ENCODE measurements around the gene CRACR2A.

The CRACR2A gene, protein sequence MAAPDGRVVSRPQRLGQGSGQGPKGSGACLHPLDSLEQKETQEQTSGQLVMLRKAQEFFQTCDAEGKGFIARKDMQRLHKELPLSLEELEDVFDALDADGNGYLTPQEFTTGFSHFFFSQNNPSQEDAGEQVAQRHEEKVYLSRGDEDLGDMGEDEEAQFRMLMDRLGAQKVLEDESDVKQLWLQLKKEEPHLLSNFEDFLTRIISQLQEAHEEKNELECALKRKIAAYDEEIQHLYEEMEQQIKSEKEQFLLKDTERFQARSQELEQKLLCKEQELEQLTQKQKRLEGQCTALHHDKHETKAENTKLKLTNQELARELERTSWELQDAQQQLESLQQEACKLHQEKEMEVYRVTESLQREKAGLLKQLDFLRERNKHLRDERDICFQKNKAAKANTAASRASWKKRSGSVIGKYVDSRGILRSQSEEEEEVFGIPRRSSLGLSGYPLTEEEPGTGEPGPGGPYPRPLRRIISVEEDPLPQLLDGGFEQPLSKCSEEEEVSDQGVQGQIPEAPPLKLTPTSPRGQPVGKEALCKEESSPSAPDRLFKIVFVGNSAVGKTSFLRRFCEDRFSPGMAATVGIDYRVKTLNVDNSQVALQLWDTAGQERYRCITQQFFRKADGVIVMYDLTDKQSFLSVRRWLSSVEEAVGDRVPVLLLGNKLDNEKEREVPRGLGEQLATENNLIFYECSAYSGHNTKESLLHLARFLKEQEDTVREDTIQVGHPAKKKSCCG

GRCh38 chr12:3752741-3753486 is at the start of gene CRACR2A:
CRACR2A (minus strand) TSS chr12:3753109; CDS start chr12:3696999, 56,110 bp downstream.
- DNase-seq (ENCODE audit: insufficient read length, low spot score) (peak; percentile 74), FAIRE-seq (peak; percentile 90)

DNA sequence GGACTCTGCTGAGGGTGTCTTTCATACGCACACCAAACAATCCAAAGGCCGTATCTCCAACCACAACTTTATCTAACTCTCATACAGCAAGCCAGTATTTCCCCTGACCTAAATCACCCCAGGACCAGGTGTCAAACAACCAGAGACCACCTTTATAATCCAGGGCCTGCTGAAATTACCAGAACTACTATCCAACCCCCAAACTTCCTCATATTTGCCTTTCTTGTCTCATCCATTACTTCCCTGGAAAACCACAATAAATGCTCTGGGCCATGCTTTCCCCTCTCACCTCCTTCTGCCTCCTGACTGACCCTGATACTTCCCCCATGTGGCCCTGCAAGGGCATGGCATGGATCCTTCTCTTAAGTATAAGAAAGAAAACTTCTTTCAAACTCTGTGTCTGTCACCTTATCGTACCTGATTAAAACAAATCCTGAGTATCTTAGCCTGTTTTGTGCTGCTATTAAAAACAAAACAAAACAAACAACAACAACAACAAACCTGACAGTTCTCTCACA is 44.7 kb upstream of the CRACR2A start:
- DNase-seq (ENCODE audit: insufficient read length, low spot score) (no peak), FAIRE-seq (peak; percentile 38)

DNA sequence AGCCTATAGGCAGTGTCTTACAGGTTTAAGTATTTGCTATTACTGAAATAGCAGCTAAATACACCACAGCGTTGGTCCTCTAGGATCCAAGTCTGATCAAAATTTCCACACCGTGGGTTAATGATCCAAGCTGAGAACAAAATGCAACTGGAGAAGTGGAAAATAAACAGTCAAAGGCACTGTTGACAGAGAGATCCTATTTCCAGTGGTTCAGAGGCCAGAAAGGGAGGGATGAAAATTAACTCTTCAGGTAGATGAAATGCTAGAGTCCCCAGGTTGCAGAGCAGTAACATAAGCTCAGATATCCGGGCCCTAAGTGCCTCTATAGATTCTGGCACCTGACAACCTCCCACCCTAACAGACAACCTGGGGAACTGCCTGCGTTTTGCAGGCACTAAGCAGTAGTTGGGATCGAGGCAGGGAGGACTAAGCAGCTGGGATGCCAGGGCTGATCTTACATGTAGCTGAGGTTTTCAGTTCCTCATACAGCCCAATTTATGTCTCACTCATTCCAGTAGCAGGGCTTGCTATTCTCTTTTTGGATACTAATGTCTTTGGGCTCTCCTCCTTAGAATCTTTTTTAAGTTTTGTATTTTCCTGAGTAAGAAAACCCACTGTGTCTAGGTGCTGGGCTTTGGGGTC is 42.7 kb upstream of the CRACR2A start:
- no peak for FAIRE-seq
- DNase-seq (ENCODE audit: insufficient read length, low spot score) = no peak

DNA sequence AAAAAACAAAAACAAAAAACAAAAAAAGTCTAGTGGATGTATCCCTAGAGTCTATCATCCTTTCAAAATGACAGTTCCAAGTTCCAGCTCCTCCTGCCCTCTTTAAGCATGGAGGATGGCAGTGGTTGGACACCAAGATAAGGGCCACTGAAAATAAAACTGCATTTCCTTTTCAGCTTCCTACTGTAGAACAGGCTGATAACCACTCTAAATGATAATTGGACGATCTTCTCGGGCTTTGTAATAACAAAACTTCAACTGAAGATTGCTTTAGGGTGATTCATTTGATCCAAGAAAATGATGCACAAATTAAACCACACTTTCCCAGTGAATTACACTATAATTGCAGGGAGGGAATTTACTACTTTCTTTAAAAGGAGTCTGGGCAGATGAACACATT is 42.2 kb upstream of the CRACR2A start:
- DNase-seq (ENCODE audit: insufficient read length, low spot score) = no peak
- no peak for FAIRE-seq

DNA sequence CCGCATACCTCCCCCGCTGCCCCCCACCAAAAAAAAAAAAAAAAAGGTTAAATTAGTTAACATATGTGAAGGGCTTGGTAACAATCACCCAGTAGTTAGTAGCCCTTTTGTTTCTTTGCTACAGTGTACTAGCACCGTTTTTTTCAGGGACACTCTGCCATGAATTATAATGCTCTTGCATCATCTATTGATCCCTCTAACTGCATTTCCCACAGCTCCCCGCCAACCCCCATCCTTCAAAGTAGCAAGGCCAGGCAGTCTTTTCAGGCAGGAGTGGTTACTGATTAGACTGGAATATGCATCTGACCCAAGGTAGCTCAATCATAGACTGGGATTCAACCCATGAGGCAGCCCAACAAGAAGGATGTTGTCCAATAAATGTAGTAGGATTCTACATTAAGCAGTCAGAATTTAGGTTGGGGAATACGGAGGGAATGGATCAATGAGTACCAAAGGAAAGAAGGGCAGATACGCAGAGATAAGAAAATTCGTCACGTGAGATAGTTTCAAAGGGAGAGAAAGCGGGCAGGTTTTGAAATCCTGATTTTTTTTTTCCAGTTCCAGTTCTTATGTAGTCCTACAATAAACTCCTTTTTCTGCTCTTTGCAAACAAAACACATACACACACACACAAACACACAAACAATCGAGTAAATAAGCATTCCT is 39.8 kb upstream of the CRACR2A start:
- FAIRE-seq = no peak
- no peak for DNase-seq (ENCODE audit: insufficient read length, low spot score)

GRCh38 chr12:3791256-3791874 is 38.5 kb upstream of the CRACR2A start:
- FAIRE-seq (no peak), DNase-seq (ENCODE audit: insufficient read length, low spot score) (no peak)

DNA sequence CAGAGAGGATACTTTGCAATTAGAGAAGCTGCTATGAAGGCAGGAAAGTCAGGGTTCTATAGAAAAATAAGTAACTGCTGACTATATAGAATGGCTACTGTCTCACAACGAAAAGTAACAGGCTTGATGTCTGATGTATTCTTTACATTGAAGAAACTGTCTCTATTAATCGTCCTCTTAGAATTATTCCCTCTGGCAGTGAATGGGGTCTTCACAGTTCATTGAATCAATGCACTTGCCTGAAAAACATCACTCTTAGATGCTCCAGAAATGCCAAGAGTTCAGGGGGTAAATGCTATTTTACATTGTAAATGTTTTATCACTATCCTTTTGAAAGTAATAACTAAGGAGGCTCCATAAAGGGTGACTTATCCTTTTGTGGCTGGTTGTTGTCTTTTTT is 37.7 kb upstream of the CRACR2A start:
- DNase-seq (ENCODE audit: insufficient read length, low spot score) (no peak), FAIRE-seq (no peak)

- DNase-seq (ENCODE audit: insufficient read length, low spot score) = no peak
These were observed 36.9 kb upstream of the CRACR2A start for GRCh38 chr12:3789838-3790237.

DNA sequence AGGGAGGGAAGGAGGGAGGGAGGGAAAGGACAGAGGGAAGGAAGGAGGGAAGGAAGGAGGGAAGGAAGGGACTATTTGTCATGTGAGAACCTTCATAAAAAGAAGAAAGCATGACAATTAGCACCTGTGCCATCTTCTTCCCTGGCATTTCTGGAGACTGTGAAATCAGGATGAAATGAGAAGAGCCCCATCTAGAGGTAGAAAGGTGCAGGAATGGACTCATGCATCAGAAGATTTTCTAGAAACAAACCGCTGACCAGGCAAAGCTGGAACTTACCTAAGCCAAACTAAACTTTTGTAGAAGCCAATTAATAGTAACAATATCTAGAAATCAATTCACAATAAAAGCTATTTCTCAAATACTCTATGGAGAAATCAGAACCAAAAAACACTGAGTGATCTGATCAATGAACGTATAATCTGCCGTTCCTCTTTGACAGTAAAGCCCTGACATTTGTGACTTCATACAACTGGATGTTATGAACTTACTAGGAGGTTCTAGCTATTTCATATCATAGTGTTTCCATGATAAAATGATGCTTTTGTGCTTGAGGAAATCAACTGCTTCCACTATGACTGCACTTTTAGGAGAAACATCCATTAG is 24.4 kb upstream of the CRACR2A start:
- peak; percentile 64 for DNase-seq (ENCODE audit: insufficient read length, low spot score)
- FAIRE-seq = peak; percentile 62

More at GRCh38 chr12:3789838-3790237, 36.9 kb upstream of the CRACR2A start:
- no peak for FAIRE-seq

GRCh38 chr12:3775385-3776035 is 22.6 kb upstream of the CRACR2A start:
- DNase-seq (ENCODE audit: insufficient read length, low spot score) = no peak
- FAIRE-seq = peak; percentile 28

DNA sequence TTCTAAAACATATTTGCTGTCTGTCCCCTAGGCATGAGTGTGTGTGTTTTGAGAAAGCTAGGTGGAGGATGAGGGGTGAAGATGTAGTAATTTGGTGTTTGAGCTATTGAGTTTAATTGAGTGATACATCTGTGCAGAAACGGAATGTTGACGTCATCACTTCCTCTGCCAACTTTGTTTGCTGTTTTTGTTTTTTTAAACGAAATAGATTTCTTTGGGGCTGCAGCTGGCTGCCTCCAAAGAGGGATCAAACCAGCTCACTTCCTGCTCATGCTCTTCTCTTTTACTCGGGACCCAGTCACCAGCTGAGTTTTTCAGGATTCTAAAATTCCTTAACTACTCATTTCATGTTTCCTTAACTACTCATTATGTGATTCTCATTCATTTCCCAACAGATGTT is 19.5 kb upstream of the CRACR2A start:
- DNase-seq (ENCODE audit: insufficient read length, low spot score) (no peak), FAIRE-seq (no peak)

GRCh38 chr12:3771853-3772252 is 18.9 kb upstream of the CRACR2A start:
- no peak for FAIRE-seq
- DNase-seq (ENCODE audit: insufficient read length, low spot score) = no peak

DNA sequence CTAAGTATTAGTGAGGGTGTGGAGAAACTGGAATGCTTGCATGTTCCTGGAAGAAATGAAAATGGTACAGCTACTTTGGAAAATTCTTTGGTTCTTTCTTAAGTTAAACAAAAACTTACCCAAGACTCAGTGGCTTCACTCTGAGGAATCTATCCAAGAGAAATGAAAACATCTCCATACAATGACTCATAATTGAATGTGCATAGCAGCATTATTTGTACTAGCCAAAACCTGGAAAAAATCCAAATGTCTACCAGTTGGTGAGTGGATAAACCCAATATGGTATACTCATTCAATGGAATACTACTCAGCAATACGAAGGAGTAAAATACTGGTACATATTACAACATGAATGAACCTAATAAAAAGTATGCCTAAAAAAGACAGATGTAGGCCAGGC is 18.0 kb upstream of the CRACR2A start:
- no peak for FAIRE-seq

DNA sequence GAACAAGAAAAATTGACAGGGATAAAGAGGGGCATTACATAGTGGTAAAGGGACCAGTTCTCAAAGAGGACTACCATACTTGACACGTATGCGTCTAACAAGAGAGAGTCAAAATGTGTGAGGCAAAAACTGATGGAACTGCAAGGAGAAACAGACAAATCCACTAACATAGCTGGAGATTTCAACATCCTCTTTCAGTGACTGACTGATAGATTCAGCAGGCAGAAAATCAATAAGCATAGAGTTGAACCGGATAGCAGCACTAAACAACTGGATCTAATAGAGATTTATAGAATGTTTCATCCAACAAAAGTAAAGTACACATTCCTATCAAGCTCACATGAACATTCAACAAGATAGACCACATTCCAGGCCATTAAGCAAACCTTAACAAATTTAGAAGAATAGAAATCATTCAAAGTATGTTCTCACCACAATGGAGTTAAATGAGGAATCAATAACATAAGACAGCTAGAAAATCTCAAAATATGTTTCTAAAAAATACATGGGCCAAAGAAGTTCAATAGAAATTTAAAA is 16.1 kb upstream of the CRACR2A start:
- no peak for FAIRE-seq
- DNase-seq (ENCODE audit: insufficient read length, low spot score) = no peak

More for the DNA sequence above, 18.0 kb upstream of the CRACR2A start:
- DNase-seq (ENCODE audit: insufficient read length, low spot score) = no peak

DNA sequence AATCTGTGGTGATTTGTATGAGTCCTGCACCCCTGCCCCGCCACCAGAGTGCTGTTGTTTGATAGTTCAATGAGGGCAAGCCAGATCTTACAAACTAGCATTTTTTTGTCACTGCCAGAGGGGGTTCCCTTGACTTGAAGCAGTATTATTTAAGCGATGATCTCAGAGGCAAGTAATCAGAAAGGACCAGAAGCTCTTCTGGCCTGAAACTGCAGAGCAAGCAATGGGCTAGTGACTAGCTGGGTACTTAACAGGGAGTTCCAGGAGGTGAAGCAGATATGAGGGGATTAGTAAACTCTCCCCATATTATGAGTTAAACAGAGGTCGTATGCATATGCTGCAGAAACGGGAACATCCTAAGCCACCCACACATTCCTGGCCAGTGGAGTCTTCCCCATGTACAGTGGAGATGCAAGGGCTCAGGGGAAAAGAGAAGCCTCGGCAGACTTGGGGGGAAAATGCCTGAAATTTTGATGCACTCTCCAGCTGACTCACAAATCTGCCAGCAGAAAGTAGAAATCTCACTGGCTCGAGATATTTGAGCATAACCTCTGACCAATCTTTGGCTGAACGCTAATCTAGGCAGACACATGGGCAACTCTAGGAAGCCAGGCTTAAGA is 8.3 kb upstream of the CRACR2A start:
- FAIRE-seq (no peak), DNase-seq (ENCODE audit: insufficient read length, low spot score) (no peak)

GRCh38 chr12:3759878-3760277 is 7.0 kb upstream of the CRACR2A start:
- DNase-seq (ENCODE audit: insufficient read length, low spot score) (no peak), FAIRE-seq (no peak)

DNA sequence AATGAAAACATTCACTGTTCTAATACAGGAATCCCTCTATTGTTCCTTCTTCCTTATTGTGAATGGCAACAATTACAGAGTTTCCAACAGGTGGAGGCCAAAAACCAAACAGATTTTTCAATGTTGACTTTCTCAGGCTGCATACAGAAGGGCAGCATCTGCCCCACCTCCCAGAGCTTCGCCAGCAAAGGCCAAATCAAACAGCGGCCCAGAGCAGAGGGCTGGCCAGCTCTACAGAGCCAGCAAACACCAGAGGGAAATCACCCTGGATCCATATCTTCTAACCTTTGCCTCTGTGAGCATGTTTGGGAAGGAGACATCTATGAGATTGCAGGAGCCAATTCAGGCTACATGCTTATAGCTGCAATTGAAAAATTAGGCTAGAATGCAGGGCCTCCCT is 4.4 kb upstream of the CRACR2A start:
- FAIRE-seq (no peak), DNase-seq (ENCODE audit: insufficient read length, low spot score) (no peak)

GRCh38 chr12:3755898-3756297 is 3.0 kb upstream of the CRACR2A start:
- DNase-seq (ENCODE audit: insufficient read length, low spot score) = no peak
- no peak for FAIRE-seq

Data from HTR-8/SVneo (cell line).